Esophagus squamous epithelium (tissue), 5 donors: ENCODE data around the gene SATB2. TPM values are rescaled to one million over a fixed set of nuclear protein-coding genes. Genes with fewer than 3 reads are reported as not detected.

Source experiments
- DNase-seq: peaks from one replicate; lab custom pipeline; 2025; lab: John Stamatoyannopoulos, UW
- H3K27ac ChIP-seq, 4 donors: fragments of 200-600 bp; sonication (generic); one replicate each; pipeline ENCODE4 v1.5.1; 2016 to 2019; ENCODE audit warnings: mild to moderate bottlenecking in 1 of 4
- H3K27me3 ChIP-seq, 4 donors: fragments of 200-600 bp; sonication (generic); 1 replicate in 3 of 4; 2 replicates in 1 of 4; pipeline versions ENCODE4 v1.5.1 to v1.6.0; 2017 to 2021; ENCODE audit warnings: antibody characterized with exemption in 1 of 4
- H3K36me3 ChIP-seq, 3 donors: fragments of 200-600 bp; sonication (generic); one replicate each; pipeline ENCODE4 v1.5.1; 2016 to 2019
- H3K4me1 ChIP-seq, 3 donors: fragments of 200-600 bp; sonication (generic); one replicate each; pipeline ENCODE4 v1.5.1; 2017 to 2019
- H3K4me3 ChIP-seq, 4 donors: fragments of 200-600 bp; sonication (generic); 1 replicate in 3 of 4; 2 replicates in 1 of 4; pipeline ENCODE4 v1.5.1; 2016 to 2019; ENCODE audit warnings: mild to moderate bottlenecking in 2 of 4, moderate library complexity in 1 of 4
- H3K9me3 ChIP-seq, 3 donors: fragments of 200-600 bp; sonication (generic); one replicate each; pipeline ENCODE4 v1.5.1; 2016 to 2019
- CTCF ChIP-seq, 6 experiments: fragments of 450-650 bp in 4 of 6; fragments of 200-600 bp in 2 of 6; sonication (generic) in 2 of 6; IDR thresholded peaks; one replicate each; pipeline ENCODE4 v1.5.1; 2016 to 2019; ENCODE audit warnings: antibody characterized with exemption in 6 of 6, mild to moderate bottlenecking in 4 of 6, moderate library complexity in 4 of 6
- POLR2A ChIP-seq, 4 donors: fragments of 450-650 bp; IDR thresholded peaks; one replicate each; pipeline ENCODE4 v1.6.1; 2017; ENCODE audit warnings: antibody characterized with exemption in 4 of 4, mild to moderate bottlenecking in 4 of 4, moderate library complexity in 3 of 4
- WGBS, 2 donors: methylation state at CpG; one replicate each; pipeline ENCODE4 v1.1.5; 2018; 5-methylcytosine and 5-hydroxymethylcytosine counted together
- intact Hi-C: fragments of 100-400 bp; cut with DNase I; formaldehyde crosslinking; loops from one replicate; pipeline ENCODE4 v1.15.0; 2022
- total RNA-seq, 4 donors: library from RNA; depleted of rRNA; stranded (reverse); fragments of >200 nt; gene quantifications; one replicate each; pipeline ENCODE4 v1.1.0, GENCODE V29; 2016
- donor health status: DM: yes; HTN: yes; CAD: no.

Gene SATB2
- total RNA-seq, 4 donors from 2014 or later: 0.87 to 1.1 (median 0.92) TPM

GRCh38 chr2:199356412-199356811, 101.3 kb downstream of the SATB2 start:
- no peak for DNase-seq
- no peak overlapping the region for H3K4me3 ChIP-seq
- TF ChIP-seq POLR2A (IDR thresholded peaks at IDR 0.05): no peak
- TF ChIP-seq CTCF (IDR thresholded peaks at IDR 0.05): no peak
- WGBS, 2 donors: 60 to 61% methylated on average over 5 of the region's 5 CpGs
- H3K36me3 ChIP-seq: no peaks in the 10 kb centered on the region
- no peaks in the 10 kb centered on the region for H3K27me3 ChIP-seq
- no peak overlapping the region for H3K27ac ChIP-seq
- no peaks in the 10 kb centered on the region for H3K9me3 ChIP-seq
- intact Hi-C loops: no loop called here
- H3K4me1 ChIP-seq: no peaks in the 10 kb centered on the region

- H3K27me3 ChIP-seq: no peaks in the 10 kb centered on the region
- TF ChIP-seq POLR2A (IDR thresholded peaks at IDR 0.05) (no peak), CTCF (IDR thresholded peaks at IDR 0.05) (no peak)
- DNase-seq: no peak
- H3K36me3 ChIP-seq: no peaks in the 10 kb centered on the region
- intact Hi-C loops: no loop called here
- WGBS, 2 donors: 84 to 85% methylated on average over 5 to 7 of the region's 7 CpGs
- no peaks in the 10 kb centered on the region for H3K9me3 ChIP-seq
- H3K4me3 ChIP-seq: no peak overlapping the region
- H3K27ac ChIP-seq: no peak overlapping the region
- no peaks in the 10 kb centered on the region for H3K4me1 ChIP-seq
Measured at GRCh38 chr2:199348871-199349270, 108.9 kb downstream of the SATB2 start.

GRCh38 chr2:199344012-199344411, 113.7 kb downstream of the SATB2 start:
- Histone ChIP-seq H3K4me3 (no peak overlapping the region), H3K27me3 (no peaks in the 10 kb centered on the region), H3K36me3 (no peaks in the 10 kb centered on the region), H3K4me1 (no peaks in the 10 kb centered on the region), H3K27ac (no peak overlapping the region), H3K9me3 (no peaks in the 10 kb centered on the region)
- intact Hi-C loops: no loop called here
- DNase-seq: no peak
- no peak for TF ChIP-seq POLR2A (IDR thresholded peaks at IDR 0.05)
- no peak for TF ChIP-seq CTCF (IDR thresholded peaks at IDR 0.05)
- 54 to 71% methylated on average over 2 of the region's 2 CpGs for WGBS, 2 donors

GRCh38 chr2:199342334-199342733, 115.4 kb downstream of the SATB2 start:
- Histone ChIP-seq H3K9me3 (no peaks in the 10 kb centered on the region), H3K4me1 (no peaks in the 10 kb centered on the region), H3K36me3 (no peaks in the 10 kb centered on the region), H3K27ac (no peak overlapping the region), H3K4me3 (no peak overlapping the region), H3K27me3 (no peaks in the 10 kb centered on the region)
- WGBS, 2 donors: 31 to 70% methylated on average over 1 of the region's 1 CpG
- TF ChIP-seq POLR2A (IDR thresholded peaks at IDR 0.05) (no peak), CTCF (IDR thresholded peaks at IDR 0.05) (no peak)
- intact Hi-C loops: no loop called here
- DNase-seq: no peak

GRCh38 chr2:199341123-199341522, 116.6 kb downstream of the SATB2 start:
- H3K27ac ChIP-seq: no peak overlapping the region
- no peaks in the 10 kb centered on the region for H3K36me3 ChIP-seq
- TF ChIP-seq POLR2A (IDR thresholded peaks at IDR 0.05) (no peak), CTCF (IDR thresholded peaks at IDR 0.05) (no peak)
- no peak for DNase-seq
- intact Hi-C loops: no loop called here
- H3K9me3 ChIP-seq: no peaks in the 10 kb centered on the region
- no peak overlapping the region for H3K4me3 ChIP-seq
- no peaks in the 10 kb centered on the region for H3K27me3 ChIP-seq
- WGBS, 2 donors: 36 to 49% methylated on average over 3 of the region's 3 CpGs
- no peaks in the 10 kb centered on the region for H3K4me1 ChIP-seq
